Measurements from ENCODE around the gene HPS1. TPM values are rescaled to one million over a fixed set of nuclear protein-coding genes. Genes with fewer than 3 reads are reported as not detected.

The HPS1 gene
- polyA plus RNA-seq, 1 of the 3 experiments (the other 2 are of a cell fraction): 41.4 TPM

GRCh38 chr10:98377001-98377400 lies 69.7 kb downstream of the HPS1 start:
- Histone ChIP-seq H3K27ac (ENCODE audit: low read depth in 2 of 2, low read length in 1 of 2) (no peak overlapping the region), H3K4me3 (ENCODE audit: low read depth in 2 of 2, low read length in 1 of 2) (no peak overlapping the region), H4K20me1 (ENCODE audit: insufficient read depth) (no peaks in the 10 kb centered on the region), H3K9me3 (no peaks in the 10 kb centered on the region), H3K4me2 (no peak overlapping the region), H3K79me2 (ENCODE audit: insufficient read depth) (no peaks in the 10 kb centered on the region), H2AFZ (ENCODE audit: low read depth) (no peak overlapping the region), H3K9ac (no peak overlapping the region), H3K36me3 (replicated peaks in 1 of 2; ENCODE audit: control insufficient read depth in 1 of 2, insufficient read depth in 2 of 2, low read length in 1 of 2) (no peaks in the 10 kb centered on the region), H3K4me1 (ENCODE audit: control insufficient read depth in 1 of 2, insufficient read depth in 2 of 2, low read depth in 1 of 2, low read length in 1 of 2) (peaks cover 8 to 17% of the 10 kb centered on the region in 2 experiments; a peak in 2 of 4 replicates), H3K27me3 (ENCODE audit: insufficient read depth) (no peaks in the 10 kb centered on the region), H3F3A (replicated peaks; ENCODE audit: insufficient read depth) (no peaks in the 10 kb centered on the region), H3K9me2 (no peaks in the 10 kb centered on the region)
- ChIA-PET CTCF (no interaction called here), POLR2A (no interaction called here)
- 47% methylated on average over 2 of the region's 2 CpGs for WGBS (ENCODE audit: low lambda C conversion rate)
- TF ChIP-seq MXI1 (IDR thresholded peaks at IDR 0.05; ENCODE audit: low read depth, low read length) (no peak), EP300 (IDR thresholded peaks at IDR 0.05; ENCODE audit: borderline replicate concordance in 1 of 2, low read depth in 1 of 2, low read length in 1 of 2) (no peak), EZH2phosphoT487 (IDR thresholded peaks at IDR 0.05; ENCODE audit: borderline replicate concordance, low read depth) (no peak), USF1 (IDR thresholded peaks at IDR 0.05; ENCODE audit: borderline replicate concordance, low read depth) (no peak), FOSL2 (IDR thresholded peaks at IDR 0.05; ENCODE audit: borderline replicate concordance, low read depth) (no peak), RAD21 (IDR thresholded peaks at IDR 0.05; ENCODE audit: low read length) (no peak), PBX3 (IDR thresholded peaks at IDR 0.05) (no peak), USF2 (IDR thresholded peaks at IDR 0.05; ENCODE audit: borderline replicate concordance, low read depth, low read length) (no peak), GATA2 (CRISPR knock-in tag; IDR thresholded peaks at IDR 0.05) (no peak)
- DNase-seq: no peak

GRCh38 chr10:98376485-98376884 lies 70.2 kb downstream of the HPS1 start:
- DNase-seq: no peak
- no peaks in the 10 kb centered on the region for H3K9me2 ChIP-seq
- H3K4me3 ChIP-seq (ENCODE audit: low read depth in 2 of 2, low read length in 1 of 2): no peak overlapping the region
- no peak overlapping the region for H3K4me2 ChIP-seq
- H3F3A ChIP-seq (replicated peaks; ENCODE audit: insufficient read depth): no peaks in the 10 kb centered on the region
- no peaks in the 10 kb centered on the region for H3K36me3 ChIP-seq (replicated peaks in 1 of 2; ENCODE audit: control insufficient read depth in 1 of 2, insufficient read depth in 2 of 2, low read length in 1 of 2)
- H2AFZ ChIP-seq (ENCODE audit: low read depth): no peak overlapping the region
- H3K9ac ChIP-seq: no peak overlapping the region
- H3K79me2 ChIP-seq (ENCODE audit: insufficient read depth): no peaks in the 10 kb centered on the region
- POLR2A ChIA-PET: no interaction called here
- H3K27ac ChIP-seq (ENCODE audit: low read depth in 2 of 2, low read length in 1 of 2): no peak overlapping the region; a peak in 1 of 4 replicates
- no peaks in the 10 kb centered on the region for H3K27me3 ChIP-seq (ENCODE audit: insufficient read depth)
- no peaks in the 10 kb centered on the region for H4K20me1 ChIP-seq (ENCODE audit: insufficient read depth)
- CTCF ChIA-PET: no interaction called here
- WGBS (ENCODE audit: low lambda C conversion rate): 63% methylated on average over 1 of the region's 1 CpG
- H3K9me3 ChIP-seq: no peaks in the 10 kb centered on the region
- peaks cover 8 to 18% of the 10 kb centered on the region in 2 experiments; a peak in 2 of 4 replicates for H3K4me1 ChIP-seq (ENCODE audit: control insufficient read depth in 1 of 2, insufficient read depth in 2 of 2, low read depth in 1 of 2, low read length in 1 of 2)
- no peak for TF ChIP-seq RXRA (IDR thresholded peaks at IDR 0.05; ENCODE audit: borderline replicate concordance, low read depth)
- TF ChIP-seq MXI1 (IDR thresholded peaks at IDR 0.05; ENCODE audit: low read depth, low read length): no peak
- no peak for TF ChIP-seq MEF2A (IDR thresholded peaks at IDR 0.05; ENCODE audit: borderline replicate concordance, low read depth)
- TF ChIP-seq CTCF (IDR thresholded peaks at IDR 0.05): no peak
- no peak for TF ChIP-seq PBX3 (IDR thresholded peaks at IDR 0.05)
- TF ChIP-seq TAF1 (IDR thresholded peaks at IDR 0.05; ENCODE audit: borderline replicate concordance, low read depth, low read length): no peak
- no peak for TF ChIP-seq SMC3 (IDR thresholded peaks at IDR 0.05; ENCODE audit: low read depth, low read length)
- TF ChIP-seq REST (IDR thresholded peaks at IDR 0.05; ENCODE audit: low read depth, low read length): no peak
- TF ChIP-seq FOXM1 (IDR thresholded peaks at IDR 0.05; ENCODE audit: low read depth): no peak
- TF ChIP-seq EZH2phosphoT487 (IDR thresholded peaks at IDR 0.05; ENCODE audit: borderline replicate concordance, low read depth): no peak
- no peak for TF ChIP-seq TEAD4 (IDR thresholded peaks at IDR 0.05; ENCODE audit: borderline replicate concordance, insufficient read depth)

All from SK-N-SH (cell line).